ENCODE measurements around the gene VAV1. TPM values are rescaled to one million over a fixed set of nuclear protein-coding genes. Genes with fewer than 3 reads are reported as not detected.
A peak's percentile ranks its signal among the peaks of the same experiment; 100 is the strongest.

VAV1 gene
- total and polyA plus RNA-seq, 2 donors (not counting 3 experiments of a cell fraction or from before 2014, with no cell fraction given), result not detected

DNA sequence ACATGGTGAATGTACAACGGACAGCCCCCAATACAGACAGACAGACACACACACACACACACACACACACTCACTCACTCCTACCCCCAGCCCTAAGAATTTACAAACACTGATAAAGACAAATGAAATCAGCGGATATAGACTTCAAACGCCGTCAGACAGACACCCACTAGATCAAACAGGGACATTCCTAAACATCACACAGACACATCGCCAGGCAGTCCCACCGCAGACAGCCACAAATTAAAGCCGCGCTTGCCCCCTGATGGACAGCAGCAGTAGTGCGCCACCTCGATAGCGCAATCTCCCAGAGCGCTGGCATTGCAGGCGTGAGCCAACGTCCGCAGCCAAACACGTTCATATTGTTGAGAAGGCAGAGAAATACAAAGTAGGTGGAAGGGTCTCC is 90.2 kb downstream of the VAV1 start:
- CTCF ChIA-PET, result interaction anchor here (0.6 to 6.2 kb wide), 16 partner anchors 10 to 346 kb away, joined by 3 to 179 read pairs (median 4); partner anchors contain the start of genes GPR108, TRIP10 and VAV1
- Histone ChIP-seq H3K79me2 (ENCODE audit: control insufficient read depth, insufficient read depth, low read length) (no peaks in the 10 kb centered on the region), H3K27me3 (ENCODE audit: control insufficient read depth in 2 of 2, insufficient read depth in 2 of 2, low read length in 2 of 2) (no peaks in the 10 kb centered on the region), H3K27ac (ENCODE audit: insufficient read depth, low read depth, low read length) (no peak overlapping the region), H3K4me3 (replicated peaks in 1 of 3; ENCODE audit: insufficient read depth in 1 of 3, low read depth in 1 of 3, low read length in 3 of 3) (no peak overlapping the region), H3K9me3 (replicated peaks; ENCODE audit: control insufficient read depth, insufficient read depth, low read length) (no peaks in the 10 kb centered on the region), H3K9me1 (replicated peaks; ENCODE audit: control insufficient read depth, extremely low read depth, insufficient read depth, low read length) (no peaks in the 10 kb centered on the region), H3K4me1 (ENCODE audit: control insufficient read depth, extremely low read depth, insufficient read depth, low read length) (no peaks in the 10 kb centered on the region), H4K20me1 (replicated peaks; ENCODE audit: control insufficient read depth, extremely low read depth, insufficient read depth, low read length) (no peaks in the 10 kb centered on the region), H2AFZ (ENCODE audit: low read depth, low read length) (no peak overlapping the region), H3K4me2 (ENCODE audit: insufficient read depth, low read length) (no peak overlapping the region), H3K9ac (replicated peaks; ENCODE audit: extremely low read depth, insufficient read depth, low read length) (no peak overlapping the region), H3K36me3 (ENCODE audit: control insufficient read depth in 2 of 2, extremely low read depth in 1 of 2, insufficient read depth in 2 of 2, low read length in 2 of 2) (no peaks in the 10 kb centered on the region)
- DNase-seq (ENCODE audit: low read depth, low spot score) (peak; percentile 78), FAIRE-seq (peak; percentile 86)
- intact Hi-C loops (cut with micrococcal nuclease), result loop anchor here (1.0 to 5.0 kb wide), 9 partner anchors 60 to 470 kb away; partner anchors contain the start of genes CRB3, GTF2F1 and SH2D3A
- TF ChIP-seq GATA2 (IDR thresholded peaks at IDR 0.05; ENCODE audit: insufficient read depth, insufficient read length, low read depth, low read length) (no peak), EZH2 (IDR thresholded peaks at IDR 0.05; ENCODE audit: borderline replicate concordance, low read depth, low read length, severe bottlenecking) (no peak), CTCF (IDR thresholded peaks at IDR 0.05; ENCODE audit: extremely low read depth in 1 of 2, insufficient read depth in 1 of 2, low read depth in 1 of 2, low read length in 2 of 2) (peak; percentile 90 to 95)
- POLR2A ChIA-PET, result no interaction called here
- no TSS peak for BruUV-seq (replicated peaks)
- dilution Hi-C loops (cut with MboI; ENCODE audit: extremely low pct_ligation_motif_present, low sequenced_read_pairs), result no loop called here

DNA sequence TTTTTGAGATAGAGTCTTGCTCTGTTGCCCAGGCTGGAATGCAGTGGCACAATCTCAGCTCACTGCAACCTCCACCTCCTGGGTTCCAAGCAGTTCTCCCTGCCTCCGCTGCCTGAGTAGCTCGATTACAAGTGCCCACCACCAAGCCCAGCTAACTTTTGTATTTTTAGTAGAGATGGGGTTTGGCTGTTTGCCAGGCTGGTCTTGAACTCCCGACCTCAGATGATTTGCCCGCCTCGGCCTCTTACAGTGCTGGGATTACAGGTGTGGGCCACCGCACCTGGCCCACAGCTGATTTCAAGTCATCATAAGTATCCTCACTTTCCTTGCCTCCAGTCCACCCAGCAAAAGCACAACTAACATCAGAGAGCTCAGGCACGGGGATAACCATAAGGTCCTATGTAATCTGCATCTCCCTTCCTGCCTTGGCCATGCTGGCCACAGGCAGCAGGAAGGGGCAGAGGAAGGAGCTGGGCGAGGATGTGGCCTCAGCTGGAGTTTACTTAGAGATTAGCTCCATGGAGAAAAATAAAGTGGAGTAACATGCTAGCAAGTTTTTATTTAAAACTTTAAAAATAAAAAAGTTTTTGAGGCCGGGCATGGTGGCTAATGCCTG is 91.9 kb downstream of the VAV1 start:
- ChIA-PET CTCF (interaction anchor here (0.6 to 6.2 kb wide), 22 partner anchors 9 to 739 kb away, joined by 3 to 179 read pairs (median 4); partner anchors contain the start of genes DENND1C, GPR108, TRIP10 and VAV1), POLR2A (interaction anchor here (0.7 kb wide), 1 partner anchor 101 kb away, joined by 4 read pairs; no protein-coding TSS in a partner anchor)
- no peaks in the 10 kb centered on the region for H3K9me1 ChIP-seq (replicated peaks; ENCODE audit: control insufficient read depth, extremely low read depth, insufficient read depth, low read length)
- dilution Hi-C loops (cut with MboI; ENCODE audit: extremely low pct_ligation_motif_present, low sequenced_read_pairs) (no loop called here), intact Hi-C loops (cut with micrococcal nuclease) (loop anchor here (5.0 kb wide), 1 partner anchor 402 kb away; the partner anchor contains the start of gene CRB3)
- no peak for DNase-seq (ENCODE audit: low read depth, low spot score)
- no peaks in the 10 kb centered on the region for H4K20me1 ChIP-seq (replicated peaks; ENCODE audit: control insufficient read depth, extremely low read depth, insufficient read depth, low read length)
- H3K27ac ChIP-seq (ENCODE audit: insufficient read depth, low read depth, low read length), result no peak overlapping the region
- H3K27me3 ChIP-seq (ENCODE audit: control insufficient read depth in 2 of 2, insufficient read depth in 2 of 2, low read length in 2 of 2), result no peaks in the 10 kb centered on the region
- no peak overlapping the region for H3K4me3 ChIP-seq (replicated peaks in 1 of 3; ENCODE audit: insufficient read depth in 1 of 3, low read depth in 1 of 3, low read length in 3 of 3)
- FAIRE-seq, result no peak
- no peak overlapping the region for H3K9ac ChIP-seq (replicated peaks; ENCODE audit: extremely low read depth, insufficient read depth, low read length)
- no peaks in the 10 kb centered on the region for H3K4me1 ChIP-seq (ENCODE audit: control insufficient read depth, extremely low read depth, insufficient read depth, low read length)
- H2AFZ ChIP-seq (ENCODE audit: low read depth, low read length), result no peak overlapping the region
- H3K36me3 ChIP-seq (ENCODE audit: control insufficient read depth in 2 of 2, extremely low read depth in 1 of 2, insufficient read depth in 2 of 2, low read length in 2 of 2), result no peaks in the 10 kb centered on the region
- no TSS peak for BruUV-seq (replicated peaks)
- H3K4me2 ChIP-seq (ENCODE audit: insufficient read depth, low read length), result no peak overlapping the region
- no peak for TF ChIP-seq JUN (IDR thresholded peaks at IDR 0.05; ENCODE audit: borderline replicate concordance, insufficient read depth, insufficient read length, low read depth)
- TF ChIP-seq POLR2A (IDR thresholded peaks at IDR 0.05; ENCODE audit: low read depth, low read length), result no peak
- no peak for TF ChIP-seq MAX (IDR thresholded peaks at IDR 0.05; ENCODE audit: insufficient read depth, insufficient read length)
- TF ChIP-seq GATA2 (IDR thresholded peaks at IDR 0.05; ENCODE audit: insufficient read depth, insufficient read length, low read depth, low read length), result no peak
- no peak for TF ChIP-seq POLR2AphosphoS5 (IDR thresholded peaks at IDR 0.05; ENCODE audit: insufficient read depth, low read depth, low read length)
- TF ChIP-seq MYC (IDR thresholded peaks at IDR 0.05; ENCODE audit: low read depth, low read length), result no peak
- no peak for TF ChIP-seq CTCF (IDR thresholded peaks at IDR 0.05; ENCODE audit: extremely low read depth in 1 of 2, insufficient read depth in 1 of 2, low read depth in 1 of 2, low read length in 2 of 2)
- no peak for TF ChIP-seq EZH2 (IDR thresholded peaks at IDR 0.05; ENCODE audit: borderline replicate concordance, low read depth, low read length, severe bottlenecking)
- no peaks in the 10 kb centered on the region for H3K9me3 ChIP-seq (replicated peaks; ENCODE audit: control insufficient read depth, insufficient read depth, low read length)
- H3K79me2 ChIP-seq (ENCODE audit: control insufficient read depth, insufficient read depth, low read length), result no peaks in the 10 kb centered on the region
